ENCODE results near the gene RNASEH2B. TPM values are rescaled to one million over a fixed set of nuclear protein-coding genes. Genes with fewer than 3 reads are reported as not detected.

RNASEH2B gene
- total and polyA plus RNA-seq, 2 of the 8 experiments (the other 6 are each of a cell fraction or from before 2014, with no cell fraction given), result 19.3 to 43.9 TPM

DNA sequence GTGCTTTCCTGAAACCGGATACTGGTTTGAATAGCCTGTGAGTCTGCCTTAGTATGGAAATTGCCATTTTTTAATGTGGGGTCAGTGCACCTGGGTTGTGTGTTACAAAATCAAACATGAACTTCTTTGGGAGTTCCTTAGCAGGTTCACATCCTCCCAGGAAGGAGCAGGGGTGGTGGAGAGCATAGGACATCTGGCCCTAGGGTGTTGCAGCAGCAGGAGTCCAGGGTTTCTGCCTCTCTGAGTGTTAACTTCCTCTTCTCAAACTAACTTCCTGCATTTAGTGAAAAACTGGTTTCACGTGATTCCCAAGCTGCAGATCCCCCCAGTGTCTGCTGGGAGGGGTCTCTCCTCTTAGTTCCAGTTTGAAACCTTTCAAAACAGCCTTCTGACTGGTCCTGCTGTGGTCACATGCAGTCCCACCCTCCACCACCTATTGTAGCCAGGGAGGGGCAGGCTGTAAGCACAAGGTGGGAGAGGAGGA, 7.2 kb downstream of the RNASEH2B start:
- WGBS, 2 experiments (ENCODE audit: extremely low coverage in 1 of 2, insufficient coverage in 1 of 2, insufficient read length in 1 of 2, insufficient replicate concordance in 2 of 2, low coverage in 1 of 2, low lambda C conversion rate in 2 of 2, missing lambda C conversion rate in 1 of 2), result 45% methylated on average over 2 of the region's 2 CpGs; no CpG with 5 or more reads in 1 of the 2 experiments
- no peak overlapping the region for H3K4me2 ChIP-seq (ENCODE audit: insufficient read depth in 1 of 2, low read depth in 2 of 2, low read length in 2 of 2)
- H3K79me2 ChIP-seq (ENCODE audit: control insufficient read depth in 1 of 2, insufficient read depth in 2 of 2, low read length in 2 of 2), result peaks cover 0 to 86% of the 10 kb centered on the region in 2 experiments; a peak in 3 of 4 replicates
- no peak overlapping the region for H3K4me3 ChIP-seq (ENCODE audit: extremely low read depth in 1 of 4, insufficient read depth in 2 of 4, low read depth in 3 of 4, low read length in 4 of 4)
- no peak overlapping the region for H4K8ac ChIP-seq (ENCODE audit: extremely low read depth, insufficient read depth, low read length)
- no peak overlapping the region for H2AK5ac ChIP-seq (ENCODE audit: low read depth, low read length)
- no peak overlapping the region for H3K18ac ChIP-seq (ENCODE audit: extremely low read depth, low read length)
- H3K27ac ChIP-seq (ENCODE audit: low read depth, low read length), result no peak overlapping the region
- peaks cover 5% of the 10 kb centered on the region for H3K79me1 ChIP-seq (ENCODE audit: low read depth, low read length)
- TF ChIP-seq TEAD4 (IDR thresholded peaks at IDR 0.05; ENCODE audit: low read depth, low read length) (no peak), CHD2 (IDR thresholded peaks at IDR 0.05; ENCODE audit: low read length) (no peak)
- no peaks in the 10 kb centered on the region for H4K20me1 ChIP-seq (replicated peaks in 1 of 2; ENCODE audit: control insufficient read depth in 1 of 2, insufficient read depth in 2 of 2, low read length in 2 of 2)
- H2BK5ac ChIP-seq (ENCODE audit: low read depth, low read length), result peak overlapping the region; percentile 7; the same call in 1 of the 2 replicates
- peaks cover 0 to under 1% (median 0%) of the 10 kb centered on the region in 4 experiments; a peak in 1 of 8 replicates for H3K36me3 ChIP-seq (ENCODE audit: control insufficient read depth in 2 of 4, insufficient read depth in 4 of 4, low read length in 3 of 4)
- POLR2A ChIA-PET (ENCODE audit: partially characterized antibody), result interaction anchor here (1.0 kb wide), 1 partner anchor 8 kb away, joined by 3 read pairs; no protein-coding TSS in a partner anchor
- no peak for FAIRE-seq
- H3K9me3 ChIP-seq (ENCODE audit: insufficient read depth in 2 of 2, low read depth in 1 of 2, low read length in 1 of 2), result peaks cover 3 to 4% of the 10 kb centered on the region in 2 experiments
- no peak overlapping the region for H4K91ac ChIP-seq (replicated peaks; ENCODE audit: insufficient read length, low read length)
- no peak overlapping the region for H3K14ac ChIP-seq (ENCODE audit: insufficient read length)
- H3K23ac ChIP-seq (ENCODE audit: insufficient read length), result no peak overlapping the region
- H3K9ac ChIP-seq (replicated peaks in 1 of 4; ENCODE audit: extremely low read depth in 1 of 4, low read depth in 3 of 4, low read length in 3 of 4), result no peak overlapping the region
- no peak overlapping the region for H3K4ac ChIP-seq (replicated peaks; ENCODE audit: insufficient read length, low read depth, low read length)
- no peak overlapping the region for H3K56ac ChIP-seq (replicated peaks; ENCODE audit: insufficient read length, low read depth, low read length)
- no peak overlapping the region for H2BK12ac ChIP-seq (ENCODE audit: low read depth, low read length)
- H3K23me2 ChIP-seq (ENCODE audit: low read depth, low read length), result no peaks in the 10 kb centered on the region
- CTCF ChIA-PET (ENCODE audit: partially characterized antibody), result interaction anchor here (0.9 to 1.7 kb wide), 3 partner anchors 10 to 1047 kb away, joined by 3 to 5 read pairs (median 3); no protein-coding TSS in a partner anchor
- H2AFZ ChIP-seq (ENCODE audit: low read length), result 0 out of 2 replicates have a peak overlapping the region, but pooled peaks have one; percentile 0
- H2BK20ac ChIP-seq (ENCODE audit: low read length), result no peak overlapping the region
- no peak overlapping the region for H2BK15ac ChIP-seq (ENCODE audit: low read length)
- no peaks in the 10 kb centered on the region for H3K27me3 ChIP-seq (replicated peaks in 1 of 4; ENCODE audit: control insufficient read depth in 3 of 4, extremely low read depth in 1 of 4, insufficient read depth in 3 of 4, low read length in 3 of 4)
- no peak for DNase-seq (ENCODE audit: low read depth in 1 of 2, low spot score in 2 of 2)
- peaks cover 2 to 15% (median 12%) of the 10 kb centered on the region in 4 experiments; a peak in 5 of 7 replicates for H3K4me1 ChIP-seq (replicated peaks in 1 of 4; ENCODE audit: control insufficient read depth in 3 of 4, insufficient read depth in 4 of 4, low read length in 3 of 4)
- no peak overlapping the region for H4K5ac ChIP-seq (ENCODE audit: insufficient read length, low read depth, low read length)
- no peak overlapping the region for H2BK120ac ChIP-seq (replicated peaks; ENCODE audit: low read depth, low read length)

Data from H1 (cell line).